ENCODE results near the gene PRKN. TPM values are rescaled to one million over a fixed set of nuclear protein-coding genes. Genes with fewer than 3 reads are reported as not detected.

Gene PRKN
- polyA plus RNA-seq, 1 donor from 2014 or later = 1.2 TPM

- TF ChIP-seq REST (IDR thresholded peaks at IDR 0.05; ENCODE audit: borderline replicate concordance) (no peak), POLR2AphosphoS5 (IDR thresholded peaks at IDR 0.05) (no peak)
Observed at GRCh38 chr6:162165479-162165878, 562.1 kb downstream of the PRKN start (continued).

GRCh38 chr6:162157167-162157870 lies 570.2 kb downstream of the PRKN start:
- H3K9ac ChIP-seq (ENCODE audit: low read length) = no peak overlapping the region
- no peaks in the 10 kb centered on the region for H3K79me2 ChIP-seq (replicated peaks; ENCODE audit: insufficient read depth, low read length)
- H3K4me2 ChIP-seq (ENCODE audit: low read length) = peak overlapping the region; percentile 13
- H3K27me3 ChIP-seq (ENCODE audit: insufficient read depth, low read depth, low read length) = no peaks in the 10 kb centered on the region
- H3F3A ChIP-seq (ENCODE audit: insufficient read depth, low read length, poor library complexity, severe bottlenecking) = no peaks in the 10 kb centered on the region
- H3K4me3 ChIP-seq (ENCODE audit: low read length) = no peak overlapping the region
- H3K27ac ChIP-seq (ENCODE audit: low read length) = no peak overlapping the region
- no peaks in the 10 kb centered on the region for H4K20me1 ChIP-seq (ENCODE audit: insufficient read depth)
- H2AFZ ChIP-seq (ENCODE audit: low read depth, low read length) = no peak overlapping the region
- no peaks in the 10 kb centered on the region for H3K9me2 ChIP-seq (ENCODE audit: insufficient read depth, low read length)
- H3K36me3 ChIP-seq (ENCODE audit: insufficient read depth, low read length) = no peaks in the 10 kb centered on the region
- no peaks in the 10 kb centered on the region for H3K9me3 ChIP-seq (ENCODE audit: low read length)
- TF ChIP-seq MXI1 (conservative IDR thresholded peaks at IDR 0.05; ENCODE audit: poor library complexity, severe bottlenecking) (no peak), TAF1 (IDR thresholded peaks at IDR 0.05; ENCODE audit: low read depth) (no peak), POLR2AphosphoS5 (IDR thresholded peaks at IDR 0.05) (no peak)

GRCh38 chr6:162156146-162156545 lies 571.4 kb downstream of the PRKN start:
- Histone ChIP-seq H3K9me2 (ENCODE audit: insufficient read depth, low read length) (no peaks in the 10 kb centered on the region), H3K27me3 (ENCODE audit: insufficient read depth, low read depth, low read length) (no peaks in the 10 kb centered on the region), H3K4me3 (ENCODE audit: low read length) (no peak overlapping the region), H3K27ac (ENCODE audit: low read length) (no peak overlapping the region), H3F3A (ENCODE audit: insufficient read depth, low read length, poor library complexity, severe bottlenecking) (no peaks in the 10 kb centered on the region), H2AFZ (ENCODE audit: low read depth, low read length) (no peak overlapping the region), H3K9me3 (ENCODE audit: low read length) (no peaks in the 10 kb centered on the region), H3K4me2 (ENCODE audit: low read length) (no peak overlapping the region), H3K36me3 (ENCODE audit: insufficient read depth, low read length) (no peaks in the 10 kb centered on the region), H3K79me2 (replicated peaks; ENCODE audit: insufficient read depth, low read length) (no peaks in the 10 kb centered on the region), H4K20me1 (ENCODE audit: insufficient read depth) (no peaks in the 10 kb centered on the region), H3K9ac (ENCODE audit: low read length) (no peak overlapping the region)
- no peak for TF ChIP-seq REST (IDR thresholded peaks at IDR 0.05; ENCODE audit: borderline replicate concordance)
- no peak for TF ChIP-seq CTCF (IDR thresholded peaks at IDR 0.05; ENCODE audit: poor library complexity, severe bottlenecking)
- no peak for TF ChIP-seq MXI1 (conservative IDR thresholded peaks at IDR 0.05; ENCODE audit: poor library complexity, severe bottlenecking)
- TF ChIP-seq SMC3 (conservative IDR thresholded peaks at IDR 0.05; ENCODE audit: poor library complexity) = no peak
- TF ChIP-seq EP300 (conservative IDR thresholded peaks at IDR 0.05; ENCODE audit: poor library complexity, severe bottlenecking) = no peak
- TF ChIP-seq POLR2AphosphoS5 (IDR thresholded peaks at IDR 0.05) = no peak
- no peak for TF ChIP-seq TAF1 (IDR thresholded peaks at IDR 0.05; ENCODE audit: low read depth)
- no peak for TF ChIP-seq RAD21 (conservative IDR thresholded peaks at IDR 0.05)
- TF ChIP-seq EZH2 (IDR thresholded peaks at IDR 0.05; ENCODE audit: borderline replicate concordance, insufficient read depth, low read length, poor library complexity, severe bottlenecking) = no peak

All from neural cell (in vitro differentiated cells).